ENCODE data around the gene PDPK1.
"Not testable (repeated sequence)": the region's sequence is repeated elsewhere in the genome, so short reads cannot be mapped to it uniquely, and the experiment has no call there.

PDPK1 gene

GRCh38 chr16:2560798-2561133 lies 22.9 kb downstream of the PDPK1 start:
- CTCF ChIA-PET; H3K4me3 ChIP-seq (ENCODE audit: low read depth, low read length); POLR2A ChIA-PET; DNase-seq (ENCODE audit: low read depth, low spot score): not testable (repeated sequence)
- peak; percentile 20 for TF ChIP-seq CTCF (IDR thresholded peaks at IDR 0.05; ENCODE audit: insufficient read depth, low read length, missing control alignments)

- H3K4me3 ChIP-seq (ENCODE audit: low read depth, low read length); CTCF ChIA-PET; DNase-seq (ENCODE audit: low read depth, low spot score); POLR2A ChIA-PET: not testable (repeated sequence)
Measured at GRCh38 chr16:2567506-2567905, 29.7 kb downstream of the PDPK1 start.

GRCh38 chr16:2568573-2568972 lies 30.8 kb downstream of the PDPK1 start:
- POLR2A ChIA-PET; H3K4me3 ChIP-seq (ENCODE audit: low read depth, low read length); CTCF ChIA-PET; DNase-seq (ENCODE audit: low read depth, low spot score): not testable (repeated sequence)

- H3K4me3 ChIP-seq (ENCODE audit: low read depth, low read length); DNase-seq (ENCODE audit: low read depth, low spot score); CTCF ChIA-PET; POLR2A ChIA-PET: not testable (repeated sequence)
Measured at GRCh38 chr16:2572704-2573103, 34.9 kb downstream of the PDPK1 start.

GRCh38 chr16:2575839-2576238 lies 38.0 kb downstream of the PDPK1 start:
- H3K4me3 ChIP-seq (ENCODE audit: low read depth, low read length); CTCF ChIA-PET; DNase-seq (ENCODE audit: low read depth, low spot score); POLR2A ChIA-PET: not testable (repeated sequence)

GRCh38 chr16:2577044-2577443 lies 39.2 kb downstream of the PDPK1 start:
- CTCF ChIA-PET; POLR2A ChIA-PET; H3K4me3 ChIP-seq (ENCODE audit: low read depth, low read length); DNase-seq (ENCODE audit: low read depth, low spot score): not testable (repeated sequence)

GRCh38 chr16:2578905-2579304 lies 41.1 kb downstream of the PDPK1 start:
- H3K4me3 ChIP-seq (ENCODE audit: low read depth, low read length); POLR2A ChIA-PET; CTCF ChIA-PET; DNase-seq (ENCODE audit: low read depth, low spot score): not testable (repeated sequence)

GRCh38 chr16:2580143-2580542 lies 42.3 kb downstream of the PDPK1 start:
- TF ChIP-seq CTCF (IDR thresholded peaks at IDR 0.05; ENCODE audit: insufficient read depth, low read length, missing control alignments), result peak; percentile 3
- DNase-seq (ENCODE audit: low read depth, low spot score); CTCF ChIA-PET; POLR2A ChIA-PET; H3K4me3 ChIP-seq (ENCODE audit: low read depth, low read length): not testable (repeated sequence)

- H3K4me3 ChIP-seq (ENCODE audit: low read depth, low read length); POLR2A ChIA-PET; CTCF ChIA-PET; DNase-seq (ENCODE audit: low read depth, low spot score): not testable (repeated sequence)
Measured at GRCh38 chr16:2580818-2581217, 43.0 kb downstream of the PDPK1 start.

- POLR2A ChIA-PET, result no interaction called here
- TF ChIP-seq CTCF (IDR thresholded peaks at IDR 0.05; ENCODE audit: insufficient read depth, low read length, missing control alignments), result no peak
- no peak for DNase-seq (ENCODE audit: low read depth, low spot score)
- H3K4me3 ChIP-seq (ENCODE audit: low read depth, low read length), result no peak overlapping the region
- CTCF ChIA-PET, result no interaction called here
Measured at GRCh38 chr16:2584729-2585650, 47.2 kb downstream of the PDPK1 start.

Measured in AG04449 (cell line).